Renal cortical epithelial cell (primary cell): ENCODE results near the gene LIMK2. TPM values are rescaled to one million over a fixed set of nuclear protein-coding genes. Genes with fewer than 3 reads are reported as not detected.

Experiments used
- total RNA-seq: library from RNA; depleted of rRNA; stranded (reverse); fragments of >200 nt; gene quantifications from 2 replicates; pipeline ENCODE4 v1.2.3, GENCODE V29; 2014

LIMK2 gene
- total RNA-seq, 1 donor from 2014 or later, result 106 TPM

Other genes with a start within 250 kb of the LIMK2 start
- gene MORC2, start 243.5 kb upstream of the LIMK2 start, total RNA-seq, result 9.0 and 48.7 TPM in 2 replicates
- 30.0 and 90.7 TPM in 2 replicates for gene TUG1, start 243.0 kb upstream of the LIMK2 start, total RNA-seq
- 136 and 162 TPM in 2 replicates for gene SMTN, start 131.0 kb upstream of the LIMK2 start, total RNA-seq
- 57.9 and 131 TPM in 2 replicates for gene SELENOM, start 104.7 kb upstream of the LIMK2 start, total RNA-seq
- 0.87 and 4.0 TPM in 2 replicates for gene INPP5J, start 89.3 kb upstream of the LIMK2 start, total RNA-seq
- gene PLA2G3, start 71.8 kb upstream of the LIMK2 start, total RNA-seq, result not detected in 2 replicates
- gene RNF185, start 52.1 kb upstream of the LIMK2 start, total RNA-seq, result 45.0 and 50.9 TPM in 2 replicates
- 28.5 and 30.9 TPM in 2 replicates for gene PIK3IP1, start 80.2 kb downstream of the LIMK2 start, total RNA-seq
- gene PATZ1, start 134.0 kb downstream of the LIMK2 start, total RNA-seq, result 17.7 and 19.2 TPM in 2 replicates
- gene DRG1, start 187.3 kb downstream of the LIMK2 start, total RNA-seq, result 60.2 and 66.2 TPM in 2 replicates